Lower leg skin (tissue), 4 donors: Measurements from ENCODE around the gene GPRC5C. TPM values are rescaled to one million over a fixed set of nuclear protein-coding genes. Genes with fewer than 3 reads are reported as not detected.

Source experiments
- DNase-seq, 2 donors: peaks; one replicate each; pipeline ENCODE4 v3.0.0-alpha.2; 2019; ENCODE audit warnings: low spot score in 2 of 2
- H3K4me3 ChIP-seq: fragments of 200-600 bp; sonication (generic); 2 replicates; pipeline ENCODE4 v1.5.1; 2017; ENCODE audit warnings: mild to moderate bottlenecking, low read depth; ENCODE audit not compliant: poor library complexity, severe bottlenecking
- POLR2A ChIP-seq, 2 donors: fragments of 450-650 bp; IDR thresholded peaks; one replicate each; pipeline ENCODE4 v1.6.1; 2016 to 2017; ENCODE audit warnings: antibody characterized with exemption in 2 of 2, mild to moderate bottlenecking in 1 of 2, moderate library complexity in 1 of 2
- WGBS, 2 donors: methylation state at CpG; one replicate each; pipeline ENCODE4 v1.1.5; 2018; 5-methylcytosine and 5-hydroxymethylcytosine counted together
- intact Hi-C: fragments of 100-400 bp; cut with DNase I; formaldehyde crosslinking; loops from one replicate; pipeline ENCODE4 v1.15.0; 2023; ENCODE audit warnings: low total_unique reads
- total RNA-seq, 4 donors: library from RNA; depleted of rRNA; stranded (reverse); fragments of >200 nt; gene quantifications; one replicate each; pipeline ENCODE4 v1.1.0, GENCODE V29; 2016
- TF ChIP-seq, protein P1 (sequence below), 3 donors: fragments of 450-650 bp; IDR thresholded peaks; one replicate each; pipeline ENCODE4 v1.5.1; 2016; ENCODE audit warnings: antibody characterized with exemption in 3 of 3, mild to moderate bottlenecking in 3 of 3, moderate library complexity in 2 of 3

Gene GPRC5C
- total RNA-seq, 4 donors from 2014 or later, result 80.3 to 147 (median 99.1) TPM

- no peak overlapping the region for H3K4me3 ChIP-seq
- TF ChIP-seq POLR2A (IDR thresholded peaks at IDR 0.05), result no peak
- TF ChIP-seq, protein P1, sequence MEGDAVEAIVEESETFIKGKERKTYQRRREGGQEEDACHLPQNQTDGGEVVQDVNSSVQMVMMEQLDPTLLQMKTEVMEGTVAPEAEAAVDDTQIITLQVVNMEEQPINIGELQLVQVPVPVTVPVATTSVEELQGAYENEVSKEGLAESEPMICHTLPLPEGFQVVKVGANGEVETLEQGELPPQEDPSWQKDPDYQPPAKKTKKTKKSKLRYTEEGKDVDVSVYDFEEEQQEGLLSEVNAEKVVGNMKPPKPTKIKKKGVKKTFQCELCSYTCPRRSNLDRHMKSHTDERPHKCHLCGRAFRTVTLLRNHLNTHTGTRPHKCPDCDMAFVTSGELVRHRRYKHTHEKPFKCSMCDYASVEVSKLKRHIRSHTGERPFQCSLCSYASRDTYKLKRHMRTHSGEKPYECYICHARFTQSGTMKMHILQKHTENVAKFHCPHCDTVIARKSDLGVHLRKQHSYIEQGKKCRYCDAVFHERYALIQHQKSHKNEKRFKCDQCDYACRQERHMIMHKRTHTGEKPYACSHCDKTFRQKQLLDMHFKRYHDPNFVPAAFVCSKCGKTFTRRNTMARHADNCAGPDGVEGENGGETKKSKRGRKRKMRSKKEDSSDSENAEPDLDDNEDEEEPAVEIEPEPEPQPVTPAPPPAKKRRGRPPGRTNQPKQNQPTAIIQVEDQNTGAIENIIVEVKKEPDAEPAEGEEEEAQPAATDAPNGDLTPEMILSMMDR (IDR thresholded peaks at IDR 0.05), result no peak
- intact Hi-C loops, result no loop called here
- no peak for DNase-seq
- WGBS, 2 donors, result 86% methylated on average over 7 to 8 of the region's 8 CpGs
Measured at GRCh38 chr17:74465378-74466110, 33.7 kb downstream of the GPRC5C start.

GRCh38 chr17:74466111-74466827 is 34.4 kb downstream of the GPRC5C start, which contains the start of gene CD300A:
CD300A (plus strand) TSS chr17:74466634; CDS start chr17:74466704, 70 bp downstream.
- TF ChIP-seq POLR2A (IDR thresholded peaks at IDR 0.05), result no peak
- TF ChIP-seq, protein P1 (IDR thresholded peaks at IDR 0.05), result no peak
- H3K4me3 ChIP-seq, result no peak within 1 kb of the TSS
- peak in 1 of 2 donors; percentile 55 for DNase-seq
- intact Hi-C loops, result no loop called here
- 9 to 15% methylated on average over 23 to 25 of the region's 25 CpGs for WGBS, 2 donors

- intact Hi-C loops, result no loop called here
- DNase-seq, result no peak
- TF ChIP-seq, protein P1 (IDR thresholded peaks at IDR 0.05), result no peak
- no peak for TF ChIP-seq POLR2A (IDR thresholded peaks at IDR 0.05)
- WGBS, 2 donors, result 16 to 21% methylated on average over 11 of the region's 11 CpGs
- no peak overlapping the region for H3K4me3 ChIP-seq
Measured at GRCh38 chr17:74466828-74467184, 34.9 kb downstream of the GPRC5C start.

- no peak for DNase-seq
- TF ChIP-seq, protein P1 (IDR thresholded peaks at IDR 0.05), result no peak
- TF ChIP-seq POLR2A (IDR thresholded peaks at IDR 0.05), result no peak
- intact Hi-C loops, result no loop called here
- no peak overlapping the region for H3K4me3 ChIP-seq
- 45 to 57% methylated on average over 21 of the region's 21 CpGs for WGBS, 2 donors
Measured at GRCh38 chr17:74467221-74467951, 35.5 kb downstream of the GPRC5C start.

DNA sequence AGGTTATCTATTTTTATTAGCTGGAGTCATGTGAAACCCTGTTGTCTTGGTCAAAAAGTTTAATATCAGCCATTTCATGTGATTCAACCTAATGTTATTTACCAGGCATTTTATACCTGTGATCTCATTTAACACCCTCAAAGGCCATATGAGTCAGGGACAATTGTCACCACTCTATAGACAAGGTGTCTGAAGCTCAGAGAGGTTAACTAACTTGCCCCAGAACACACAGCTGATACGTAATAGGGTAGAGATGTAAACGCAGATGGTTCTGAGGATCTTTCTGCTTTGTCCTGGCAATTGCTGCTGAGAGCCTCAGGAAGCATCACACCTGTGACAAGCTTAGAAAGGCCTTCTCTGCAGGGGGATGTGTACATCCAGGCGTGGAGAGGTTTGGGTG is 39.5 kb downstream of the GPRC5C start:
- intact Hi-C loops, result no loop called here
- WGBS, 2 donors, result 84 to 90% methylated on average over 3 of the region's 3 CpGs
- no peak overlapping the region for H3K4me3 ChIP-seq
- TF ChIP-seq, protein P1 (IDR thresholded peaks at IDR 0.05), result no peak
- no peak for TF ChIP-seq POLR2A (IDR thresholded peaks at IDR 0.05)
- DNase-seq, result no peak
